Astrocyte (in vitro differentiated cells and primary cell): Measurements from ENCODE around the gene PPP1CB.

Experiments
- CTCF ChIP-seq: IDR thresholded peaks from 2 replicates; pipeline ENCODE4 v1.5.1; 2011; ENCODE audit warnings: low read depth, mild to moderate bottlenecking, inconsistent platforms, low read length, moderate library complexity; ENCODE audit not compliant: insufficient read depth
- EZH2 ChIP-seq: IDR thresholded peaks from 2 replicates; pipeline ENCODE4 v1.6.1; 2012; ENCODE audit warnings: mild to moderate bottlenecking, low read length, inconsistent platforms; ENCODE audit not compliant: insufficient read depth

- TF ChIP-seq CTCF (no peak), EZH2 (no peak)
Measured at GRCh38 chr2:28730641-28731146, 20.9 kb upstream of the PPP1CB start.
